Mesothelial cell of epicardium (in vitro differentiated cells): Measurements from ENCODE around the gene DOP1B. TPM values are rescaled to one million over a fixed set of nuclear protein-coding genes. Genes with fewer than 3 reads are reported as not detected.

ENCODE experiments used
- DNase-seq, 2 experiments: peaks; one replicate each; pipeline ENCODE4 v3.0.0; 2021; ENCODE audit warnings: low spot score in 2 of 2; ENCODE audit not compliant: unreplicated experiment in 2 of 2
- H3K27ac Mint-ChIP-seq: 2 replicates; pipeline ENCODE4 v1.8.0; 2021; ENCODE audit warnings: mixed read lengths
- H3K27me3 Mint-ChIP-seq: 2 replicates; pipeline ENCODE4 v1.8.0; 2021; ENCODE audit warnings: low read depth, mixed read lengths
- H3K36me3 Mint-ChIP-seq: 2 replicates; pipeline ENCODE4 v1.8.0; 2021; ENCODE audit warnings: mixed read lengths
- H3K4me1 Mint-ChIP-seq: 2 replicates; pipeline ENCODE4 v1.8.0; 2021; ENCODE audit warnings: mixed read lengths
- H3K4me3 Mint-ChIP-seq: 2 replicates; pipeline ENCODE4 v1.8.0; 2021; ENCODE audit warnings: mild to moderate bottlenecking, moderate library complexity, mixed read lengths
- H3K9me3 Mint-ChIP-seq: 2 replicates; pipeline ENCODE4 v1.8.0; 2021; ENCODE audit warnings: mixed read lengths
- total RNA-seq: library from RNA; stranded (reverse); gene quantifications from 3 replicates; pipeline ENCODE4 v1.2.1, GENCODE V29; 2021
- TF ChIP-seq, protein P1 (sequence below): fragments of 200-600 bp; sonication (generic); IDR thresholded peaks from one replicate; pipeline ENCODE4 v1.5.0; 2021; ENCODE audit warnings: antibody characterized with exemption; ENCODE audit not compliant: unreplicated experiment

The DOP1B gene
- total RNA-seq, 1 donor from 2014 or later, result 12.3 TPM

DNA sequence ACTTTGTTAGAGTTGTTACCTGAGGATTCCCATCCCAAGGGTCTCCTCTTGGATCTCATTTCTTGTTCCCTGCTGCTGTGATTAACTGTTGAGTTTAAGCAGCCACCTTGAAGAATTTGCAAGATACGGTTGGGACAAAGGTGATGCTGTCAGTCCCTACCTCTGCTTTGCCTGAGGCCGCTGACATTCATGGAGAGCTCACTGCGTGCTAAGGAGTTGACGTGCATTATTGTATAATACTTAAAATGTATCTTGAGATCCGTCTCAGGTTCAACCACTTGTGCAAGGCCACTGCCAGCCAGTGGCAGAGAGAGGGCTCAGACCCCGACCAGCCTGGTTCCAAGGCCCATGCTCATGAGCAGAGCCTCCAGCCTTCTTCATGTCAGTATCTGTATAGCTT is 14.2 kb downstream of the DOP1B start:
- peaks cover 8% of the 10 kb centered on the region for H3K4me1 Mint-ChIP-seq
- no peaks in the 10 kb centered on the region for H3K9me3 Mint-ChIP-seq
- H3K36me3 Mint-ChIP-seq, result peaks cover 12% of the 10 kb centered on the region
- H3K4me3 Mint-ChIP-seq, result no peak overlapping the region
- H3K27ac Mint-ChIP-seq, result no peak overlapping the region
- no peak for DNase-seq
- TF ChIP-seq, protein P1, sequence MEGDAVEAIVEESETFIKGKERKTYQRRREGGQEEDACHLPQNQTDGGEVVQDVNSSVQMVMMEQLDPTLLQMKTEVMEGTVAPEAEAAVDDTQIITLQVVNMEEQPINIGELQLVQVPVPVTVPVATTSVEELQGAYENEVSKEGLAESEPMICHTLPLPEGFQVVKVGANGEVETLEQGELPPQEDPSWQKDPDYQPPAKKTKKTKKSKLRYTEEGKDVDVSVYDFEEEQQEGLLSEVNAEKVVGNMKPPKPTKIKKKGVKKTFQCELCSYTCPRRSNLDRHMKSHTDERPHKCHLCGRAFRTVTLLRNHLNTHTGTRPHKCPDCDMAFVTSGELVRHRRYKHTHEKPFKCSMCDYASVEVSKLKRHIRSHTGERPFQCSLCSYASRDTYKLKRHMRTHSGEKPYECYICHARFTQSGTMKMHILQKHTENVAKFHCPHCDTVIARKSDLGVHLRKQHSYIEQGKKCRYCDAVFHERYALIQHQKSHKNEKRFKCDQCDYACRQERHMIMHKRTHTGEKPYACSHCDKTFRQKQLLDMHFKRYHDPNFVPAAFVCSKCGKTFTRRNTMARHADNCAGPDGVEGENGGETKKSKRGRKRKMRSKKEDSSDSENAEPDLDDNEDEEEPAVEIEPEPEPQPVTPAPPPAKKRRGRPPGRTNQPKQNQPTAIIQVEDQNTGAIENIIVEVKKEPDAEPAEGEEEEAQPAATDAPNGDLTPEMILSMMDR, result no peak
- H3K27me3 Mint-ChIP-seq, result no peaks in the 10 kb centered on the region

DNA sequence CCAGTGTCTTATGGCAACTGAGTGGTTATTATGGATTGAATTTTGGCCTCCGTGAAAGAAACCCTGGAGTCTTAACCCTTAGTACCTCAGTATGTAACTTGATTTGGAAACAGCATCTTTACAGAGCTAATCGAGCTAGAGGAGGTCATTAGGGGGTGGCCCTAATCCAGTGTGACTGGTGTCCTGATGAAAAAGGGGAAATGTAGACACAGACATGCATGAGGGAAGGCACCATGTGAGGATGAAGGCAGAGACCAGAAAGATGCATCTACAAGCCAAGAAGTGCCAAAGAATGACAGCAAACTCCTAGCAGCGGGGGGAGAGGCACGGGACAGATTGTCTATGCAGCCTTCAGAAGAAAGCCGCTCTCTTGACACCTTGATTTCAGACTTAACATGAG is 14.7 kb downstream of the DOP1B start:
- no peaks in the 10 kb centered on the region for H3K27me3 Mint-ChIP-seq
- peaks cover 8% of the 10 kb centered on the region for H3K4me1 Mint-ChIP-seq
- no peak for DNase-seq
- H3K36me3 Mint-ChIP-seq, result peaks cover 12% of the 10 kb centered on the region
- H3K27ac Mint-ChIP-seq, result no peak overlapping the region
- H3K9me3 Mint-ChIP-seq, result no peaks in the 10 kb centered on the region
- TF ChIP-seq, protein P1, result no peak
- no peak overlapping the region for H3K4me3 Mint-ChIP-seq

DNA sequence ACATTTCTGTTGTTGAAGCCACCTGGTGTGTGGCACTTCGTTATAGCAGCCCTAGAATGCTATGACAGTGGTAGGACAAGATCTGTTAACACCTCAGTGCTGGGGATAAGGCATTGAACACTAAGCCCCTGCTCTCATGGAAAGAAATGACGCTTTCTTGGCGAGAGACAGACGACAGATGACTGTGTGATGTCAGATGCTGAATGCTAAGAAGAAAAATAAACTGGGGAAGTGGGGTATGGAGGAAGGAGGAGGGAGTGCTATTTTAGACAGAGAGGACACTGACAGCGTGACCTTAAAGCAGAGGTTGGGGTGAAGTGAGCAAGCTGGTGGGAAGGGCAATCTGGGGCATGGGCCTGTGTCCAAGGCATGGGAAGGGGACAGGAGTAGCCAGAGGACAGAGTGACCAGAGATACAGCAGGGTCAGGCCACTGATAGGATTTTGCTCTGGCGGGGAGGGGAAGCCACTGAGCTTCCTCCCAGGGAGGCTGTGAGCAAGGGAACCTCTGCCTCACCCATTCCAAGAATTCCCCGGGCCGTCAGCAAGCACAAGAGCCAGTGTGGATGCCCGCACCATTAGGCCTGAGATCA is 15.2 kb downstream of the DOP1B start:
- TF ChIP-seq, protein P1, result no peak
- peaks cover 12% of the 10 kb centered on the region for H3K36me3 Mint-ChIP-seq
- peaks cover 3% of the 10 kb centered on the region for H3K4me1 Mint-ChIP-seq
- H3K4me3 Mint-ChIP-seq, result no peak overlapping the region
- H3K27me3 Mint-ChIP-seq, result no peaks in the 10 kb centered on the region
- H3K9me3 Mint-ChIP-seq, result no peaks in the 10 kb centered on the region
- no peak for DNase-seq
- H3K27ac Mint-ChIP-seq, result no peak overlapping the region

DNA sequence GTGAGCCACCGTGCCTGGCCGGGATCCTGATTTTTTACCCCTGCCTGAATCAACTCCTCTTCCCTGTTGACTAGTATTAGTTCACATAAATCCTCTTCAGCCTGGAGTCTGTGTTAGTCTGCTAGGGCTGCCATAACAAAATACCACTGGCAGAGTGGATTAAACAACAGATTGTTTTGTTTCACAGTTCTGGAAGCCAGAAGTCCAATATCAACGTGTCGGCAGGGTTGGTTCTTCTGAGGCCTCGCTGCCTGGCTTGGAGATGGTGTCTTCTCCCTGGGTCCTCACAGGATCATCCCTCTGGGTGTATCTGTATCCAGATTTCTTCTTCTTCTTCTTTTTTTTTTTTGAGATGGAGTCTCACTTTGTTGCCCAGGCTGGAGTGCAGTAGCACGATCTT is 18.2 kb downstream of the DOP1B start:
- H3K27me3 Mint-ChIP-seq, result no peaks in the 10 kb centered on the region
- peaks cover 9% of the 10 kb centered on the region for H3K9me3 Mint-ChIP-seq
- H3K4me1 Mint-ChIP-seq, result no peaks in the 10 kb centered on the region
- no peak overlapping the region for H3K27ac Mint-ChIP-seq
- peaks cover 9% of the 10 kb centered on the region for H3K36me3 Mint-ChIP-seq
- TF ChIP-seq, protein P1, result no peak
- DNase-seq, result no peak
- no peak overlapping the region for H3K4me3 Mint-ChIP-seq

DNA sequence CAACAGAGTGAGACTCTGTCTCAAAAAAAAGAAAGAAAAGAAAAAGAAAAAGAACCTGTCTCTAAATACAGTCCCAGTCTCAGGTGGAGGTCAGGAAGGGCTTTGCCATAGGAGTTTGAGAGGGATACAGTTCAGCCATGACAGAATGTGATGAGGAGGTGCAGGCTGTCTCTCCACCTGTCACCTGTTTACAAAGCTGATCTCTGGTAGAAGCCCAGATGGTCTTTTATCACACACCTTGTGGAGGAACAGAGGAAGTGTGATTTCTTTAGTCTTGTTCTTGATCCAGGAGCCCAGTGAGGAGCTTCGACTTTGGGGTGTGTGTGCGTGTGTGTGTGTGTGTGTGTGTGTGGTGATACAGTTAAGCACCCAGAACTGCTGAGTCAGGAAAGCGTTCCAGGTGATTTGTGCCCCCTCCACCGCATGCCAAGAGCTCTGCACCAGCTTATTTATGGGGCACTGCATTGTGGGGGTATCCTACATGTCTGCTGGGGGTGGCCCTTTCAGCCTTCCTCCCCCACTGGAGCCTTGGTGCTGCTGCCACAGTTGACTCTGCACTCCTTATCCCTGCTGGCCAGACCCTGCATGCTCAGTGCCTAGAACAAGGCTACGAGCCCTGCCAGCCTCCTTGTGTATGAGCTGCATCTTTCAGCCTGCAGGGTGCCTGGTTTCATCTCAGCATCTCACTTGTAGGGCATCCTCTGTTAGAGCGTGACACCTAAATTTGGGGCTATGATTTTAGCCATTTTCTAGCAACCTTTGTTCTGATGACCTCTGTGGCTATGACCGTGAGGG is 19.3 kb downstream of the DOP1B start:
- no peak for DNase-seq
- H3K27ac Mint-ChIP-seq, result no peak overlapping the region
- peaks cover 11% of the 10 kb centered on the region for H3K9me3 Mint-ChIP-seq
- peaks cover 8% of the 10 kb centered on the region for H3K36me3 Mint-ChIP-seq
- H3K4me3 Mint-ChIP-seq, result no peak overlapping the region
- TF ChIP-seq, protein P1, result no peak
- H3K27me3 Mint-ChIP-seq, result no peaks in the 10 kb centered on the region
- no peaks in the 10 kb centered on the region for H3K4me1 Mint-ChIP-seq
